NCI-H510A treated with DMSO at 0.1 percent for 48 hours (cell line): ENCODE data around the gene HSF4.

Source experiments
- DNase-seq: peaks from one replicate; lab custom pipeline; 2025; lab: John Stamatoyannopoulos, UW

The HSF4 gene

DNA sequence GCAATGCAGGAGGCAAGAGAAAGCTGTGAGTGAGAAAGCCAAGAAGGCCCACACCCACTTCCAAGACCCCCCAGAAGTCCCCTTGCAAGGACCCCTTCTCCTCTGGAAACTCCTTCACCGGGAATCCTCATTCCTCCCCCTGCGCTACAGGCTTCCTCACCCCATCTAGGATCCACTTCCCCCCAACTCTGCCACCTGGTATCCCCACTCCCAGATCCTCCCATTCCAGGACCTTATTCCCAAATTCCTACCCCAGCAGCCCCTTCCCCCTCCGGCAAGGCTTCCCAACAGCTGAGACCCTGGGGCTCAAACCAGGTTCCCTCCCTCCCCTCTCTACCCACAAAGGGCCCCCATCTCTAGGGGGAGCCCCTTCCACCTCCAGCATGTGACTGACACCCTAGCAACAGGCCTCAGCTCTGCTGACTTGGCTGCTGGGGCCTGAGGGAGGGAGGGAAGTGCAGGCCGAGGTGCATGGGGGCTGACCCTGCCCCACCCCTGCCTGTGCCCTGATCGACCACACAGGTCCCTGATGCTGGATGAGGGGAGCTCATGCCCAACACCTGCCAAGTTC lies 2.1 kb downstream of the HSF4 start:
- no peak for DNase-seq

DNA sequence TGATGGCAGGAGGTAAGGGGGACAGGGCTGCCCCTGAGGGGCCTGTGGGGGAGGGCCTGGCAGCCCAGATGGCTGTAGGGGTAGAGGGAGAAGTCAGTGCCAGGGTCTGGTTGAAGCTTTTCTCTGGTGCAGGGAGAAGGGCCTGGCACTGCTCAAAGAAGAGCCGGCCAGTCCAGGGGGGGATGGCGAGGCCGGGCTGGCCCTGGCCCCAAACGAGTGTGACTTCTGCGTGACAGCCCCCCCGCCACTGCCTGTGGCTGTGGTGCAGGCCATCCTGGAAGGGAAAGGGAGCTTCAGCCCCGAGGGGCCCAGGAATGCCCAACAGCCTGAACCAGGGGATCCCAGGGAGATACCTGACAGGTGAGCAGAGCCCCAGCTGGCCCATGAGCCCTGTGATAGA lies 3.0 kb downstream of the HSF4 start:
- no peak for DNase-seq

DNA sequence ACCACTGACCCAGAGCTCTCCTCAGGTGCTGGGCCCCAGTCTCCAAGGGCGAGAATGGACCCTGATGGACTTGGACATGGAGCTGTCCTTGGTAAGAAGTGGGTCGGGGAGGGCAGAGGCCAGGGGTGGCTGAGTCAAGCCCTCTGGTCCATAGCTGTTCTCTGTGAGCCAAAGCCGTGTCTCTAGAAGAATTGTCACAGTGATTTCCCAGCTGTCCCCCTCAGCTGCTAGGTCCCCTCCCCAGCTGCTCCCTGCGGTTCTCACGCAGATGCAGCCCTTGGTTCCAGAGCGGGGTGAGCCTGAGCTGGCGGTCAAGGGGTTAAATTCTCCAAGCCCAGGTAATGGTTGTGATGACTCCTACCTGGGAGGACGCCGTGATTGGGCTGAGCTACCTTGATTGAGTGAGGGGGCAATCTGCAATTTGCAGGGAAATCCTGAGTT lies 4.5 kb downstream of the HSF4 start:
- DNase-seq = no peak

DNA sequence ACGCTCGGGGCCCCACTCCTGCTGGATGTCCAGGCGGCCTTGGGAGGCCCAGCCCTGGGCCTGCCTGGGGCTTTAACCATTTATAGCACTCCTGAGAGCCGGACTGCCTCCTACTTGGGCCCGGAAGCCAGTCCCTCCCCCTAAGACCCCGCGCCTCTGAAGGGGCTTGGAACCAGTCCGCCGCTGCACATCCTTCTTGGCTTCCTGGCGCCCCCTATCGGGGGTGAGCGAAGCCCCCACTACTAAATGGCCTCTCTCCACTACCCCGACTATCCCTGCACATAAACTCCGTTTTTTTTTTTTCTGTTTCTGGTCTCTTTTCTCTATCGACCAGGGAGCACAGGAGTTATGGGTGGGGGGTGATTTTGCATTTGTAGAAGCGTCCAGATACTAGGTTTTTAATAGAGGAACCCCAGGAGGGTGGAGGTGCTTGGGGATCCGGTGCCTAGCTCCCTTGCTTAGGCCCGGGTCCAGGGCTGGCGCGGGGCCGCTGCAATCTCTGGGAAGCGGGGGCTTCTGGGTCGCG lies 5.2 kb downstream of the HSF4 start:
- DNase-seq = peak; percentile 19

DNA sequence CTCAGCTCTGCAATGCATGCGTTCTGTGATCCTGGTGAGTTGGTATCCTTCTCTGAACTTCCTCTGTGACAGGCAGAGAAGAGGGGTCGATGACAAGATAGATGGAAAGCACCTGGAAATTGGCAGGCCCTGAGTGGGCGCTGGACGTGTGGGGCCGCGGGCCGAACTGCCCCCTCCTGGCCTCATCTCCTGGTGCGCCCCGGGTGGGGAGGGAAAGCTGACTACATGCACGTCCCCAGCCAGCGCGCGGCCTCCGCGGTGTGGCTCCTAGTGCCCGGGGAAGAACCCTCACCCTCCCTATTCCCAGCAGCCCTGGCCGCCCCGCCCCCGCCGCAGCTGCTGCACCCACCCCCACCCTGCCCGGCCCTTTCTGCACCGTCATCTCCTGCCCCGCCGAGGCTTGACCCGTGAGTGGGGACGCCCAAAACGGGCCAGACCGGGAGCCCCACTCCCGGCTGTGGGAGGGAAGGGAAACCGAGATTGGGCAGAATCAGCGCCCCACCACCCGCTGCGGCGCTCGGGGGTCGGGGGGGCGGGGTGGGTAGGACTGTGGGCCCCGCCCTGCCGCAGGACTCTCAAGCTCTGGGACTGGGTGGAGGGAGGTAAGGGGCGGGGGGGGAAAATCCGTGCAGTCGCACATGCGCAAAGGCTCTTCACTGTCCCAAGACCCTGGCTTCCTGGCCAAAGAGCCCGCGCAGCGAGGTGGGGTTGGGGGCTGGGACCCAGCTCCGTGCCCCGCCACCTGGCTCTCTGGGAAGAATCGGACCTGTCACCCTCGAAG lies 5.8 kb downstream of the HSF4 start, which contains the start of gene NOL3:
TSS of gene NOL3 (plus strand) at position 371 of the 781 bp plus-strand sequence.
- peak; percentile 69 for DNase-seq

DNA sequence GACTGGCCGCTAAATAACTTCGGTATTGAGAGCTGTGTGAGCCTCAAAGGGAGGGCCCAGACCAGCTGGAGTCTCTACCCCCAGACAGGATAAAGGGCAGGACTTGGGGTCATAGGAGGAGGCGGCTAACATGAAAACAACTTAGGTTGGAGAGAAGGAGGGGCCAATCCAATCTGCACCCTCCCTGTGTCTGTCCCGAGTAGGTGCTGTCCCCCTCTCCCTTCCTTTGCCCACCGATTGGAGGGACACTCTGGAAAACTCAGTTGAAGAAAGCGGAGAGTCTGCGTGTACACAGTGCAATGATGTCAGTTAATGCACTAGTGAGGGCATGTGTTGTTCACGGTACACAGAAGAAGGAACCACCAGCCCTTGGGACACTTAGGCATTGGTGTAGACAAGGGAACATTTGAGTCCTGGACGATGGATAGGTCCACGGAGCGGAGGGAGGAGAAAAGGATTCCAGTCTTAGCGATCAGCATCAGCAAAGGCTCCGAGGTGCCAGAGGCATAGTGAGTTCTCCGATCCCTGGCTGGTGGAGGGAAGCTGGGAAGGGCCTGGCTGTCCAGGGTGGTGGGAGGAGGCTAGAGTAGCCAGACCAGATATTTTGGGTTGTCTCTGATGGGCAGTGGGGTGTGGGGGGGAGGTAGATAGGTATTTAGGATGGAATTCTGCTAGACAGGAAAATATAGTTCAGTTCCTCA lies 6.6 kb downstream of the HSF4 start:
- no peak for DNase-seq

DNA sequence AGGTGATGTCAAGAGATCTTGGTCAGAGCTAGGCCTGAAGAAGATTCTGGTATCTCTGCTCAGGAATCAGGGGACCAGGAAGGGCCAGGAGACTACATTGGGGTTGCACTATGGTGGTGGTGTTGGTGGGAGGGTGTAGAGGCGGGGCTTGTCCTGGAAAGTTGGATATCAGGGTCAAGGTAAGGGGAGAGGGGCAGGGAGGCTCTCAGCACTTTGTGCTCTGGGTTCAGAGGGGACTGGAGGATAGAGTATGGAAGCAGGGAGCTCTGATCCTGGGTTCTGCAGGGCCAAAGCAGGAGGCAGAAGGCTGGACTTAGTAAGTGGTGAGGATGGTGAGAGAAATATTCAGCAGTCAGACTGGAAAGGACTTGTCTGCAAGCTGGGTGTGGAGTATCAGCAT lies 8.8 kb downstream of the HSF4 start:
- no peak for DNase-seq

DNA sequence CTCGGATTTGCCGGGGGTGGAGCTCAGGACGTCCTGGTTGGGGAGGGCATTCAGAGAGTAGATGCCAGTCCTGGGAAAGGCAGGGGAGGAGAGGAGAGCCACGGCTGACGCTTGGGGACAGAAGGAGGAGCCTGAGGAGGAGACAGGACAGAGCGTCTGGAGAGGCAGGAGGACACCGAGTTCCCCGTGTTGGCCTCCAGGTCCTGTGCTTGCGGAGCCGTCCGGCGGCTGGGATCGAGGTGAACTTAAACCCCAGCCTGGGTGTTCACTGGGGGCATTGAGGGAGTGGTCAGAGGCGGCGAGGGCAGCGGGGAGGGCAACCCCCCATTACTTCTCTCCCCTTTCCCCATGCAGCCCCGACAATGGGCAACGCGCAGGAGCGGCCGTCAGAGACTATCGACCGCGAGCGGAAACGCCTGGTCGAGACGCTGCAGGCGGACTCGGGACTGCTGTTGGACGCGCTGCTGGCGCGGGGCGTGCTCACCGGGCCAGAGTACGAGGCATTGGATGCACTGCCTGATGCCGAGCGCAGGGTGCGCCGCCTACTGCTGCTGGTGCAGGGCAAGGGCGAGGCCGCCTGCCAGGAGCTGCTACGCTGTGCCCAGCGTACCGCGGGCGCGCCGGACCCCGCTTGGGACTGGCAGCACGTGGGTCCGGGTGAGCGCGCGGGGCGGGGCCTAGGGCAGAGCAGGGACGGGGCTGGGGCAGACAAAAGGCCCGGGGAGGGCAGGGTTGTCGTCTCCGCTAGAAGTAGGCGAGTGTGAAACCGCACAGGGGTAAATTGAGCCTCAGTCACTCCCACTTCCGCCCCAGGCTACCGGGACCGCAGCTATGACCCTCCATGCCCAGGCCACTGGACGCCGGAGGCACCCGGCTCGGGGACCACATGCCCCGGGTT lies 9.5 kb downstream of the HSF4 start:
- peak; percentile 72 for DNase-seq

DNA sequence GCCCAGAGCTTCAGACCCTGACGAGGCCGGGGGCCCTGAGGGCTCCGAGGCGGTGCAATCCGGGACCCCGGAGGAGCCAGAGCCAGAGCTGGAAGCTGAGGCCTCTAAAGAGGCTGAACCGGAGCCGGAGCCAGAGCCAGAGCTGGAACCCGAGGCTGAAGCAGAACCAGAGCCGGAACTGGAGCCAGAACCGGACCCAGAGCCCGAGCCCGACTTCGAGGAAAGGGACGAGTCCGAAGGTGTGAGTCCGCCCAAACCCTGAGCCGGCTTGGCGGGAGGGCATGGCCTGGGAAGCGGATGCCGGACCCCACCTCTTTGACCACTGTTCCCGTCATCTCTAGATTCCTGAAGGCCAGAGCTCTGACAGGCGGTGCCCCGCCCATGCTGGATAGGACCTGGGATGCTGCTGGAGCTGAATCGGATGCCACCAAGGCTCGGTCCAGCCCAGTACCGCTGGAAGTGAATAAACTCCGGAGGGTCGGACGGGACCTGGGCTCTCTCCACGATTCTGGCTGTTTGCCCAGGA lies 10.2 kb downstream of the HSF4 start:
- DNase-seq = no peak

DNA sequence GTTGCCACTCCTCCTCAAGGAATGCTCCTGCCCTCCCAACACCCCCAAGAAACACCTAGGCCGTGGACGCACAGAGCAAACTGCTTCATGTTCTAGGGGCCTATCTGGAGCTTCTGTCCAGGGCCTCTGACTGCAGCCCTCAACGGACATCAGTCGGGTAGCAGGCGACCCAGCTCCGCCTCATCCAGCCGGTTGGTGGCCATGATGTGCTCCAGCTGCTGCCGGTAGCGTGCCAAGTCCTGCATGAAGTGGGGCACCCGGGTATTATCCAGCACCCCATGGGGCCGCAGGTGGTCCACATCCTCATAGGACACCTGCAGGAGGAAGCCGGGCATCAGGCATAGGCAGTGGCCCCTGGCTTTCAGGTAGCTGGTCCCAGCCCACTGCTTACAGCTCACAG lies 12.1 kb downstream of the HSF4 start:
- no peak for DNase-seq

DNA sequence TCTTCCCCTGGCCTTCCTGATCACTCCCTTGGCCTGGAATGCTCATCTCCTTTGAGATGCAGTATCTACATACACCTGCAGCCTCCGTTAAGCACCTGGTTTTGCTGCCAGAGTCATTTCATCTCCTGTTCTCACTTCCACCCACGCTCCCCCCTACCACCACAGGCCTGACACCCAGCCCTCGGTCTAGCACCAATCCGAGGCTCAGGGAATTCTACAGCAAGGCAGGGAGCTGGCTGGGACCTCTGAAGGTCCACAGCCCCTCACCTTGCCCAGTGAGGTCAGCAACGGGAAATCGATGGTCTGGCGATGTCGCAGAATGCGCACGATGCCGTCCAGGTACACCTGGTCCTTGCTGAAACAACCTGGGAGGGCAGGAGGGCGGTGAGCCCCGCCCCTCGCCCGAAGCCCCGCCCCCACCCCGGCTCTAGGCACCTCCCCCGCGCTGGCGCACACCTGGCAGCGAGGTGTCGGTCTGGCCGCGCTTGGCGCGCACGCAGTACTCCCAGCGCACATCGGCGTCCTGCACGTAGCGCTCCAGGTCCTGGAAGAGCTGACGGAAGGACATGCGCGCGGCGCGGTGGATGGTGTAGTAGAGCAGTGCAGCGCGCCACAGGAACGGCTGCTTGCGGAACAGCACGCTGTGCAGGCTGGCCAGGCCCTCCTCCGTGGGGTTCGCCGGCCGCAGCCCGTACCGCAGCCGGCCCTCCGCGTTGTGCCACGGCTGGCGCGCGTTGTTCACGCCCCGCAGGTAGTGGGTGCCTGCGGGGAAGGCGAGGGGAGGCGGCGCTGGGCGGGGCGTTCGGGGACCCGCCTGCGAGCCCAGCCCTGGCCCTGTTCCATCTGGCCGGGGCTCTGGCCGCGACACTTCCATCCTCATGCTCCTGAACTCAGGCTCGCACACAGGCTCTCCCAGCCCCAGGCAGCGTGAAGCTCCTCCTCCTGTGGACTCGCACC lies 13.5 kb downstream of the HSF4 start:
- DNase-seq = peak; percentile 85

DNA sequence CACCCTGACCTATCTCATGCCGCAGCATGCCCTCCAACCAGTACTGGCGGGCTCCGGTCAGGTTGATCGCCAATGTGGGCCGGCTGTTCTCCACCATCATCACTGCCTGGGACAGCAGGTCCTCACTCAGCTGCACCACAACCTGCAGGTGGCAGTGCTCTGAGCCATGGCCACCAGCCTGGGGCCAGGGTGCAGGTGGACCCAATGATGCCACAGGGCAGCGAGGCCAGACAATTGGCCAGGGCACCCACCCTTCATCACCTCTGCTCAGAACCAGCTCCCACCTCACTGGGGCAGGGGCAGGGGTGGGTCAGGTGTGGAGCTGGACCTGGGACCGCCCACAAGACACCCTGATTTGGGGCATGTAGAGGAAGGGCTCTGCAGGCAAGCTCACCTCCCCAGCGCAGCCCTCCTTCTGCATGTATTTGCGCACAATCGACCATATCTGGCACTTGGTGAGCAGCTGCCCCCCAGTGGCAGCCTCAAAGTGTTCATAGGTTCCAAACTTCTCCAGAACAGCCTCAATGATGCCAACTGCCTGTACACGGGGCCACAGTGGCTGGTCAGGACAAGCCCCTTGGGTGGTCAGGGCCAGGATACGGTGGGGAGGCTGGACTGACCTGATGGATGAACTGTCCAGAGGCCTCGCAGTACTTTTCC lies 15.0 kb downstream of the HSF4 start:
- no peak for DNase-seq

DNA sequence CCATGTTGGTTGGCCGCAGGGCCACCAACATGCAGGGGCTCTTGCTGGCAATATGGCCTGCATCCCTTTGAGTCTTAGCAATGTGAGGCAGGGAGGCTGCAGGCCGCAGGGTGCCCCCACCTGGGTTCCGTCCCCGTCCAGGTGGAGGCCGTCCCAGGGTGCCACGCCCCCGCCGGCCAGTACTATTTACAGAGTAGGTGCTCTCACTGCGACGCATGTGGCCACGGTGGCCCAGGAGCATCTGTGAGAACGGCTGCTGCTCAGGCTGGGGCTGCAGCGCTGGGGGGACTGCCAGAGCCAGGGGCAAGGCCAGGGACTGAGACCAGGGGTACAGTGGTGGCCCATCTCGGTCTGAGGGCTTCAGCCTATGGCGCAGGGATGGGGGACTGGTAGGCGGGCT lies 15.6 kb downstream of the HSF4 start:
- no peak for DNase-seq

DNA sequence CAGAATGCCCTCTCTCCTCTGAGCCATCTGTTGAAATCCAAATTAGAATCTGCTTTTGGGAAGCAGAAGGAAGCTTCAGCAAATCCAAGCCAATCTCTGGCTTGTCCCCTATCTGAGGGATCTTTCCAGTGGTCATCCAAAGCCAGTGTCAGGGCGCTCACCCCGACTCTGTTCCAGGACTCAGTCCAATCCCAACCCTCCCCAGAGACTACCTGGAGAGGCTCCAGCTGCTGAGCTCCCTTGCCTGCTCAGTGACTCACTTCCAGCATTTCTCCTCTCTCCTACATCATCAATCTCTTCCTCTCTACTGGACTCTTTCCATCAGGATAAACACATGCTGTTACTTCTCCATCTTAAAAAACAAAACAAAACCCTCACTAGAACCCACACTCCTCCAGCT lies 16.8 kb downstream of the HSF4 start:
- no peak for DNase-seq

DNA sequence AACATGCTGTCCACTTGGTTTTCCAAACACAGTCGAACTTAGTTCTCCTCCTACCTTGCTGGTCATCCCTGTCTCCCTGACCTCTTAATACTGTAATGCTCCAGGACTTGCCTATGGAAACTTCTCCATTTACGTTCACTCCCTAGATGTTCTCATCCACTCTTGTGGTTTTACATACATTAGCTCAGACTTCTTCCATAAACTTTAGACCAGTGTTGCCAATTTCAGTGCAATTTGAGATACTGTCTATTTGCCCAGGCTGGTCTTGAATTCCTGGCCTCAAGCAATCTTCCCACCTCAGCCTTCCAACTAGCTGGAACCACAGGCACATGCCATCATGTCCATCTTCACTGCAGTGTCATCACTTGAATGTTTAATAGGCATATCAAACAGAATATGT lies 17.7 kb downstream of the HSF4 start:
- no peak for DNase-seq

DNA sequence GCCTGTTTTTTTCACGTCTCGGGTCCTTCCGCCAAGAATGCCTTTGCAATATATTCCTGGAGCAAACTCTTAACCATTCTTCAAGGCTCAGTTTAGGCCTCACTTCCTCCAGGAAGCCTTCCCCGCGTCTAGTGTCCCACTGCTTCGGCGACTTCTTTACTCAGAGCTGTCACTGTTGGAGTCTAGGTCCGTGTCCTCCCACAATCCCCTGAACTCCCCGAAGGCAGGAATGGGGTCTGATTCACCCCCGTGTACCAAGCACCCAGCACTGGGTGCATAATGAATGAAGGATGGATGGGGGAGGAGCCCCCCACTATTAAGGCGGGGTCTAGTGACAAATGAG lies 18.7 kb downstream of the HSF4 start:
- no peak for DNase-seq

DNA sequence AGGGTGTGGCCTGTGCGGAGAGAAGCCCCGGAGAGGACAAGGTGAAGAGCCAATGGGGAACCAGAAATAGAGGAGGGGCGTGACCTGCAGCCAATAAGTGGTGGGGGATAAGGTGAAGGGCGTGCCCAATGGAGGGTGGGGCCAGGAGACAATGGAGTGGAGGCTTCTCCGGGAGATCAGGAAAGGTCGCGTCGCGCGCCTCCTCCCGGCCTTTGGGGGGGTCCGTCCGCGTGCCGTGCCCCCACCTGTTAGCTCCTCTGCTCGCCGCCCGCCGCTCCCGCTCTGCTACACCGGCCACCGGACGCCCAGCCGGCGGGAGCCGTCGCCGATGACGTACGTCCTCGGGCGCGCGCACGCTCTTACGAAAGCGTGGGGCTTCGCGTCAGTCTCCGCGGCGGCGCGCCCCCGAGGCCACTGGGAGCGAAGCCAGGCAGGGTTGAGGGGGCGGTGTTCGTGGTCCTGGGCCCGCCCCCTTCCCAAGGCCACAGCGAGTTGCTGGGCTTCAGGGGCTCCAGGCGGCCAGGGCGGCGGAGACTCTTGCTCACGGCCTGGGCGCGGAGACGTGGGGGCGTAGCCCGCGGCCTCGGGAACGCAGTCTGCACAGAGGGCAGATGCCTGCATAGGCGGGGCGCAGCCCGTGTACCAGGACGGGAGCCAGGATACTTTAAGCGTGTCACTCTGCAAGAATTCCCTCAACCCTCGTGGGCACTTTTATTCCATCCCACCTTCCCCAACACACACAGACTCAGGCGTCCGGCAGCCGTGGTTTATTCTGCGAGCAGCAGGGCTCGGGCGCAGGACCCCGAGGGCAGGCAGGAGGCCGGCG lies 19.3 kb downstream of the HSF4 start, which contains the start of gene MATCAP1:
TSS of gene MATCAP1 (minus strand) at position 337 of the 826 bp plus-strand sequence. CDS start 3,353 bp downstream, outside the sequence.
- peak; percentile 93 for DNase-seq

DNA sequence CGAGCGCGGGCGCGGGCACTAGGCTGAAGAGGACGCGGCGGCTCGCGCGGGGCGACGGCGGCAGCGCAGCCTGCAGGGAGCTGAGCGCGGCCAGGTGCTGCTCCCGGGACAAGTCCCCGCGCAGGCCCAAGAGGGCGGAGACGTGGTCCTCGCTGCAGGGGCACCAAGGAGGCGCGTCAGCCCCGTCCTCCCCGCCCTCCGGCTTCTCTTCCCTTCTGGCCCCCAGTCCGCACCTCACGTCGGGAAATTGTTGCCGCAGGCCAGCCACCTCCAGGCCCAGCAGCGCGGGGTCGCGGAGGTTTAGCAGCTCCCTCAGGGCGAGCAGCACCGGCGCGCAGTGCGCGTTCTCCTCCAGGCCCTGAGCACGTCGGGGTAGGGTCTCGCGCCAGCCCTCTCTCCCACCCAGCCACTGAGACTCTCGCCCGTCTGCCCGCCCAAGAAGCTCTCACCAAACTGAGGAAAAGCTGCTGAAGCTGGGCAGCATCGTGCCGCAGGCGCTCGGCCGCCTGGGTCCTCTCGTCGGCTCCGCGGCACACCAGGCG lies 20.0 kb downstream of the HSF4 start:
- no peak for DNase-seq
